HuH-7 (cell line): ENCODE measurements around the gene NPIPB13.
"Not testable (repeated sequence)": the region's sequence is repeated elsewhere in the genome, so short reads cannot be mapped to it uniquely, and the experiment has no call there.

Experiments
- DNase-seq: peaks from one replicate; pipeline ENCODE4 v3.0.0; 2011; ENCODE audit warnings: low spot score

NPIPB13 gene

DNA sequence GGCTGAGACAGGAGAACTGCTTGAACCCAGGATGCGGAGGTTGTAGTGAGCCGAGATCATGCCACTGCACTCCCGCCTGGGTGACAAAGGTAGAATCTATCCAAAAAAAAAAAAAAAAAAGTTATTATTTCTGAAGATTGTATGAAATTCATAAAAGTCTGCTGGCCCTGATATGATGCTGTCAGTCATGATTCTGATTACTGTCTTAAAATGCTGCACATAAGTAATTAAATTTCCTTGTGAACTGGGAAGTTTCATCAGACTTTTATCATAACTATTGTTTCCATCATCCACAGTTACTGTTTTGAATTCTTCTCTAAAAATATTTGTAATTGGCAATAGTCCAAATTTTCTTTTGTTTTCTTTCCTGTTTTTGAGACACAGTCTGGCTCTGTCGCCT is at the start of gene NPIPB13:
Gene NPIPB13 (minus strand): TSS at position 101 of the 400 bp plus-strand sequence. CDS start 2,906 bp downstream, outside the sequence.
- DNase-seq = not testable (repeated sequence)

DNA sequence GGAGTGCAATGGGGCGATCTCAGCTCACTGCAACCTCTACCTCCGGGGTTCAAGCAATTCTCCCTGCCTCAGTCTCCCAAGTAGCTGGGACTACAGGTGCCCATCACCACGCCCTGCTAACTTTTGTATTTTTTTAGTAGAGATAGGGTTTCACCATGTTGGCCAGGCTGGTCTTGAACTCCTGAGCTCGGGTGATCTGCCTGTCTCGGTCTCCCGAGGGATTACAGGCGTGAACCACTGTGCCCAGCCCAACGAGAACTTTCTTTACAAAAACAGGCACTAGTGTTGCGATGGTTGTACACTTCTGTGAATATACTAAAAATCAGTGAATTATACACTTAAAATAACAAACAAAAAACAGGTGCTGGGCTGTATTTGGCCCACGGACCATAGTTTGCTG is 34.1 kb upstream of the NPIPB13 start:
- not testable (repeated sequence) for DNase-seq

DNA sequence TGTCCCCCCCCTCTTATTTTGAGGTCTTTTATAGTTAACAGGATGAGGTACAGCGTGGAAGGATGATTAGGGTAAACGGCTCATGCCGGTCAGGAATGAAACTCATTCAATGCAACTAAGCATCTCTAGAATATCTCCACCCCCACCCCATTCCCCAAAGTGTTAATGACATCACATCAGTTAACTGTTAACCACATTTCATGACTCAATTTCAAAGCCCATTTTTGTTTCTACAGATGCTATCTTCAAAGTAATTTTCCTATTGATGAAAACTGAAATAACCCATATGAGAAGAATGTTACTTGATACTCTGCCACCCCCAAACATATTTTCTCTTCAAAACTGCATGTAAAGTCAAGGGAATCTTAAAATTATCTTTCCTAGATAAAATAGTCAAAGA is 30.2 kb upstream of the NPIPB13 start:
- DNase-seq = not testable (repeated sequence)

DNA sequence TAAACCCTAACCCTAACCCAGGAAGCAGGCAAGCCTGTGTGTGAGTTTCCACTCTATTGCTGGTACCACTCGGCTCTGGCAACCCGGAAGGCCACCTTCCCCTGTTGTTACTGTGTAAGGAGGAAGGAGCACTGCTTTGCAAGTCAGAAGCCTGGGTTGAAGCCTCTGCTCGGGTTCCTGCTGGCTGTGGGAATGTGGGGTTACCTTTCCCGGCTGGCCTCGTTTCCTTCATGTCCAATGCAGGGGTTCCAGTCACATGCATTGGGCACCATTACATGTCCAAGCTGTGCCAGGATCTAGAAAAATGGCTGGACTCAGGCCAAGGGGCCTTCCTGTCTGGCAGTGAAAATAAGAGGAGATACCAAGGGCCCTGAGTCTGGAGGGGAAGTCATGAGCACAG is 31.2 kb downstream of the NPIPB13 start:
- DNase-seq = not testable (repeated sequence)

DNA sequence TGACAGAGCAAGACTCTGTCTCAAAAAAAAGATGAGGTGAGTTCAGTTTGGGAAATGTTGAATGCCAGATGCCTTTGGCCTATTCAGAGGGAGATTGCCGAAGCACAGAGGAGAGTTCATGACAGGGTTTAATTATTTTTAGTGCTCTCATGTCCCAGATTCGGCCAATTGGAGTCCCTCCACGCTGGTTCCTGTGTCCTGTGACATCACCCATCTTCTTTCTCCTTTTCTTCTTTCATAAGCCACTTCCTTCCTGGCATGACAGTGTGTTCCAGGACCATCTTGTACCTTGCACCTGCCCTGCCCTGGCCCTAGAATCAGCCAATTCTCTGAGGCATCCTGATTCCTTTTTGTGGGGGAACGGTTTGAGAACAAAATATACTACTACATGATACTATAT is 36.9 kb downstream of the NPIPB13 start:
- not testable (repeated sequence) for DNase-seq

DNA sequence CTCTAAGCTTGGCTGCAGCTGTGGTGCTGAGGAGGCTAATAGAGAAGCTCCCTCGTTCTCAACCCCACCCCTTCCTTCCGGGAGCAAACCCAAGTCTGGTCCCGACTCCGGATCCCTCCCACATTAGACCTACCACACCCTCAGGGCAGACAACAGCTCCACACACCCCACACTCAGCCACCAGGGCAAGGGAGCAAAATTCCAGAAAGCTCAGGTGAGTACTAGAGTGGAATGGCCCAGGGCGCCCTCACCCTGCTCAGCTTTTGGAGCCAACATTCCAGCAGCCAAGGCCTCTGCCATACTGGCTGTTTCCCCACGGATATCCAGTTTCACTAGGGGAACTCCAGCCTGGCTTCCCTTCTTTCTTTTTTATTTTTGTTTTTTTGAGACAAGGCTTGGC is 39.2 kb downstream of the NPIPB13 start:
- DNase-seq = not testable (repeated sequence)

DNA sequence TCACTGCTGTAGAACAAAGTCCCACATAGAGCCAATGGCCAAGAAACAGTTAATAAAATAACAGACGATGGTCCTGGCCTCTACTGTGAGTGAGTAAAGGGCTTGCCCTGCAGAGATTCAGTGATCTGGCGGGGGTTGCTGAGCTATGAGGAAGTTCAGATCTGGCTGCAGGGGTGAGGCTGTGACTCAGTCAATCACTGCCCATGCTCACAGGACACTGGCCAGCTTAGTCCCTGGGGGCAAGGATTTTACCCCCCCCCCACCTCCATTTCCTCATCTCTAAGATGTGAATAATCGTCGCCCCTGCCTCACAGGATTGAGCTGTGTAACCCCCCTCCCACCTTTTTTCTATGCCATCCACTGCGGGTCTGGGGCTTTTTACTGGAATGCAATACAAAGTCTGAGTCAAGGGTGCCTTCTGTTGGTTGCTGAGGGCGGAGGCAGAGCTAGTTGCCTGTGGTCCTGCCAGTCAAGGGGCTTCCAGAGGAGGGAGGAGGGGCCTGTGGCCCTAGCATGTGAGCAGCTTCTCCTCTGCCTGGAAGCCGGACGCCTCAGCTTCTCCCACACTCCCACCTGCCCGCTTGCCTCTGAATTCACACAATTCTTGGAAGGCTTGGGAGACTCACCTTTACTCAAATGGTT is 41.1 kb downstream of the NPIPB13 start:
- DNase-seq = not testable (repeated sequence)

DNA sequence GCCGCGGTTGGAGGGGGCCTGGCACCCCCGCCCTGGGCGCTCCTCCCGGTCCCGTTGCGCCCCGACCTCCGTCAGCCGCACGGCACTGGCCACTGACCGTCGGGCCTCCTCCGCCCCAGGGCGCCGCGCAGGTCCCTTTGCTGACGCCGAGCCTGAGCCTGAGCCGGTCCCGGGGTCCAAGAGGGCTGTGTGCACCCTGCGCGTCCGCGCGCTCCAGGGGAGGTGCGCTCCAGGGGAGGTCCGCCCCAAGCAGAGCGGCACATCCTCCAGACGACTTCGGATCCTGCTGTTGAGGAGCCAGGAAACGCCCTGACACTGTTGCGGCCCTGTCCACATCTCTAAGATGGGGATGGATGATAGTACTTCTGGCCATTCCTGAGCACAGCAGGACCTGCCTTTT is 42.0 kb downstream of the NPIPB13 start:
- DNase-seq = not testable (repeated sequence)

DNA sequence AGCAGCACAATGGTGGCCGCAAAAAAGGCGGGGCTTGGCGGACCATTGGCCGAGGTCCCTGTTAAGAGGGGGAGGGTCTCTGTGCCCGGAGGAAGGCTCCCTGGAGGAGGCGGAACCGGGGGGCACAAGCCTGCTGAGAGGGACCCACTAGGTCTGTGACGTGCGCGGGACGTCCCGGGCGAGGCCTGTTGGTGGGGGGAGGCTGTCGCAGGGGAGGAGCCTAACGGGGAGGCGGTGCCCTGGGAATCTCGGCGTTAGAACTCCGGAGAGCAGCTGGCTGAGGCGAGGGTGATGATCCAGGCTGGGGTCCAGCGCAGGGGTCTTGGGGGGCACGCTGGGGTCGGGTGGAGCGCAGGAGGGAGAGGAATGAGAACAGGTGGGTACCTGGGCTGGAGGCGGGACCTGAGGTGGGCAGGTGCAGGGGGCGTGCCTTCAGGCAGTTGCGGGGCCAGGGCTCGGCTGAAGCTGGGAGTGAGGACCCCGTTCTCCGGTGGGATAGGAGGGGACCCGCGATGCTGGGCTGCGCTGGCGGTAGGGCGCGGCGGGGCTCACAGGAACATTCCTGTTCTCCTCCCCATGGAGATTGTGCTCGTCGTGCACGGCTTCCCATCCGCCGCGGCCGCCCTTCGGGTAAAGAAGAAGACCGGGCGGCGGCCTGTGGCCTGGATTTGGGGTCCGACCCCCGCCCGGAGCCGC is 42.6 kb downstream of the NPIPB13 start:
- not testable (repeated sequence) for DNase-seq

DNA sequence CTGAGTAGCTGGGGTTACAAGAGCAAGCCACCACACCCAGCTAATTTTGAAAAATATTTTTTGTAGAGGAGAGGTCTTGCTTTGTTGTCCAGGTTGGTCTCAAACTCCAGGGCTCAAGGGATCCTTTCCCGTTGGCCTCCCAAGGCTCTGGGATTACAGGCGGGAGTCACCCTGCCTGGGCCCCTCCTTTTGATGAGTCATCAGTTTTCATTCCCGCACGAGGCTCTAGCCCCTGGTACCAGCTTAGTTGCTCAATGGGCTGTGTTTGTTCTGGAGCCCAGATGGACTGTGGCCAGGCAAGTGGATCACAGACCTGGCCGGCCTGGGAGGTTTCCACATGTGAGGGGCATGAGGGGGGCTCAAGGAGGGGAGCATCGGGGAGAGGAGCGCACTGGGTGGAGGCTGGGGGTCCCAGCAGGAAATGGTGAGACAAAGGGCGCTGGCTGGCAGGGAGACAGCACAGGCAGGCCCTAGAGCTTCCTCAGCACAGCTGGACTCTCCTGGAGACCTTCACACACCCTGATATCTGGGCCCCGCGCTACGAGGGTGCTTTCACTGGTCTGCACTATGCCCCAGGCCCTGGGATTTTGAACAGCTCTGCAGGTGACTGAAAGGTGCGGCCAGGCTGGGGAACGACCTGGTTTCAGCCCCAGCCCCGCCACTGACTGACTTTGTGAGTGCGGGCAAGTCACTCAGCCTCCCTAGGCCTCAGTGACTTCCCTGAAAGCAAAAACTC is 48.5 kb downstream of the NPIPB13 start:
- DNase-seq = not testable (repeated sequence)

DNA sequence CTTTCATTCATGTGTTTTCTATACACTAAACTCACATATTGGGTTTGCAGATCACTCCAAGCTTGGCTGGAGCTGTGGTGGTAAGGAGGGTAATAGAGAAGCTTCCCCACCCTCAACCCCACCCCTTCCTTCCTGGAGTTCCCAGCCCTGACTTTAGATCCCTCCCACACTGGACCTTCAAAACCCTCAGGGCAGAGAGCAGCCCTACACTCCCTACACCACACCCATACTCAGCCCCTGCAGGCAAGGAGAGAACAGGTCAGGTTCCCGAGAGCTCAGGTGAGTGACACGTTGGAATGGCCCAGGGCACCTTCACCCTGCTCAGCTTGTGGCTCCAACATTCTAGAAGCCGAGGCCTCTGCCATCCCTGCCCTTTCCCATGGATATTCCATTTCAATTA is 49.2 kb downstream of the NPIPB13 start, which contains the start of gene SULT1A3:
Gene SULT1A3 (plus strand): TSS at position 207 of the 400 bp plus-strand sequence. CDS start 1,474 bp downstream, outside the sequence.
- DNase-seq = not testable (repeated sequence)
